GM12878 (cell line): ENCODE data around the gene MKNK1. TPM values are rescaled to one million over a fixed set of nuclear protein-coding genes. Genes with fewer than 3 reads are reported as not detected.

Experiments
- BACH1 ChIP-seq: fragments of 450-650 bp; IDR thresholded peaks from 2 replicates; pipeline ENCODE4 v1.6.1; 2017; ENCODE audit warnings: mild to moderate bottlenecking, borderline replicate concordance
- BCL3 ChIP-seq: IDR thresholded peaks from 2 replicates; pipeline ENCODE4 v1.6.1; 2011; ENCODE audit warnings: borderline replicate concordance, low read depth, mild to moderate bottlenecking, moderate library complexity, low read length; ENCODE audit not compliant: insufficient read depth, poor library complexity, severe bottlenecking
- BHLHE40 ChIP-seq, 2 experiments: fragments of 450-650 bp in 1 of 2; IDR thresholded peaks; 2 replicates each; pipeline ENCODE4 v1.6.1; 2011 to 2017; ENCODE audit warnings: low read depth in 2 of 2, borderline replicate concordance in 1 of 2, improper control_type of control experiment in 1 of 2, low read length in 1 of 2, mild to moderate bottlenecking in 1 of 2
- CHD2 ChIP-seq: IDR thresholded peaks from 2 replicates; pipeline ENCODE4 v1.6.1; 2011; ENCODE audit warnings: low read depth, low read length, improper control_type of control experiment, borderline replicate concordance
- CREB1 ChIP-seq: IDR thresholded peaks from 2 replicates; pipeline ENCODE4 v1.6.1; 2012; ENCODE audit warnings: low read depth, mild to moderate bottlenecking, inconsistent platforms
- E4F1 ChIP-seq: fragments of 450-650 bp; IDR thresholded peaks from 2 replicates; pipeline ENCODE4 v1.6.1; 2018; ENCODE audit warnings: borderline replicate concordance, mild to moderate bottlenecking; ENCODE audit not compliant: partially characterized antibody
- GATAD2B ChIP-seq: fragments of 450-650 bp; conservative IDR thresholded peaks from 2 replicates; pipeline ENCODE4 v1.6.1; 2017; ENCODE audit warnings: low read depth, mild to moderate bottlenecking, moderate library complexity
- IKZF2 ChIP-seq, 2 experiments: fragments of 450-650 bp; IDR thresholded peaks; 2 replicates each; pipeline ENCODE4 v1.6.1; 2017; ENCODE audit warnings: mild to moderate bottlenecking in 2 of 2, moderate library complexity in 2 of 2
- IRF4 ChIP-seq: IDR thresholded peaks from 2 replicates; pipeline ENCODE4 v1.6.1; 2011; ENCODE audit warnings: low read depth, low read length
- JUNB ChIP-seq: IDR thresholded peaks from 2 replicates; pipeline ENCODE4 v1.6.1; 2016; ENCODE audit warnings: antibody characterized with exemption, mild to moderate bottlenecking
- LARP7 ChIP-seq: fragments of 450-650 bp; IDR thresholded peaks from 2 replicates; pipeline ENCODE4 v1.6.1; 2017; ENCODE audit warnings: mild to moderate bottlenecking
- MEF2B ChIP-seq: fragments of 450-650 bp; IDR thresholded peaks from 2 replicates; pipeline ENCODE4 v1.6.1; 2018; ENCODE audit warnings: mild to moderate bottlenecking, moderate library complexity; ENCODE audit not compliant: partially characterized antibody, poor library complexity, severe bottlenecking
- NKRF ChIP-seq: fragments of 450-650 bp; conservative IDR thresholded peaks from 2 replicates; pipeline ENCODE4 v1.6.1; 2017; ENCODE audit warnings: mild to moderate bottlenecking, moderate library complexity
- PKNOX1 ChIP-seq: fragments of 450-650 bp; IDR thresholded peaks from 2 replicates; pipeline ENCODE4 v1.6.1; 2016; ENCODE audit warnings: mild to moderate bottlenecking
- RELB ChIP-seq: fragments of 450-650 bp; IDR thresholded peaks from 2 replicates; pipeline ENCODE4 v1.6.1; 2017; ENCODE audit warnings: low read depth, mild to moderate bottlenecking, moderate library complexity
- SPI1 ChIP-seq: IDR thresholded peaks from 2 replicates; pipeline ENCODE4 v1.6.1; 2011; ENCODE audit warnings: low read depth, mild to moderate bottlenecking, low read length, moderate library complexity, borderline replicate concordance; ENCODE audit not compliant: insufficient read depth
- TAF1 ChIP-seq: IDR thresholded peaks from 2 replicates; pipeline ENCODE4 v1.6.1; 2011; ENCODE audit warnings: mild to moderate bottlenecking, low read depth, low read length, borderline replicate concordance
- TBL1XR1 ChIP-seq: IDR thresholded peaks from 2 replicates; pipeline ENCODE4 v1.6.1; 2012; ENCODE audit warnings: low read depth, low read length, improper control_type of control experiment
- TCF7 ChIP-seq: IDR thresholded peaks from 2 replicates; pipeline ENCODE4 v1.6.1; 2014; ENCODE audit warnings: antibody characterized with exemption, borderline replicate concordance
- ZZZ3 ChIP-seq: IDR thresholded peaks from 2 replicates; pipeline ENCODE4 v1.6.1; 2011; ENCODE audit warnings: low read depth; ENCODE audit not compliant: control insufficient read depth, insufficient read length
- polyA plus RNA-seq, 11 experiments: library from polyadenylated mRNA; depleted of rRNA in 4 of 11; unstranded in 6 of 11; stranded (reverse) in 5 of 11; fragments of >200 nt; fragmentation: Nextera tagmentation in 4 of 11; fragmentation: Illumina TruSeq in 1 of 11; extraction: Ambion mirVana in 4 of 11; extraction: Trizol in 1 of 11; gene quantifications; 1 replicate in 1 of 11; 2 replicates in 10 of 11; pipeline versions ENCODE4 v1.2.1 to v1.2.3, GENCODE V29; 2011 to 2016; ENCODE audit warnings: inconsistent platforms in 2 of 11, missing spikeins in 2 of 11, low read depth in 1 of 11
- total RNA-seq, 4 experiments: library from RNA; depleted of rRNA in 3 of 4; stranded (reverse); fragments of >200 nt in 3 of 4; fragmentation: Illumina TruSeq in 1 of 4; extraction: Trizol in 1 of 4; gene quantifications; 2 replicates each; pipeline versions ENCODE4 v1.2.1 to v1.2.3, GENCODE V29; 2013 to 2021

MKNK1 gene
- total and polyA plus RNA-seq, 10 of the 15 experiments (the other 5 are each of a cell fraction or from before 2014, with no cell fraction given): 13.7 to 29.9 (median 26.5) TPM

- TF ChIP-seq E4F1 (peak; percentile 82), ZZZ3 (no peak), GATAD2B (peak; percentile 62), BCL3 (peak; percentile 30), TBL1XR1 (no peak), BACH1 (peak; percentile 71; the same call in 1 of the 2 replicates), JUNB (no peak), BHLHE40 (IDR thresholded peaks at IDR 0.05; ENCODE audit: borderline replicate concordance in 1 of 2, low read depth in 2 of 2, low read length in 1 of 2) (0 out of 4 replicates have a peak, but pooled peaks have one; percentile 21 to 34), LARP7 (0 out of 2 replicates have a peak, but pooled peaks have one; percentile 19), CHD2 (0 out of 2 replicates have a peak, but pooled peaks have one; percentile 39), CREB1 (0 out of 2 replicates have a peak, but pooled peaks have one; percentile 17), TCF7 (no peak), RELB (peak; percentile 47; the same call in 1 of the 2 replicates), SPI1 (no peak), NKRF (peak; percentile 67; the same call in 1 of the 2 replicates), IKZF2 (IDR thresholded peaks at IDR 0.05) (no peak), PKNOX1 (no peak), MEF2B (no peak), TAF1 (peak; percentile 36; the same call in 1 of the 2 replicates), IRF4 (0 out of 2 replicates have a peak, but pooled peaks have one; percentile 6)
Measured at GRCh38 chr1:46603858-46604549, at the start of gene MKNK1 (continued).
